Measurements from ENCODE around the gene IKZF3.
A peak's percentile ranks its signal among the peaks of the same experiment; 100 is the strongest.

The IKZF3 gene

GRCh38 chr17:39772415-39772814 is 91.7 kb downstream of the IKZF3 start:
- H4K8ac ChIP-seq (ENCODE audit: low read depth, low read length), result no peak overlapping the region
- H3K9ac ChIP-seq (ENCODE audit: low read depth, low read length, poor library complexity), result no peak overlapping the region
- no peak overlapping the region for H3K4ac ChIP-seq (ENCODE audit: low read length)
- H3K27ac ChIP-seq (replicated peaks; ENCODE audit: low read length), result no peak overlapping the region
- no peak overlapping the region for H3K14ac ChIP-seq (ENCODE audit: low read length)
- no peak overlapping the region for H2BK12ac ChIP-seq (ENCODE audit: low read length)
- H3K18ac ChIP-seq (ENCODE audit: low read length), result no peak overlapping the region
- H3K27me3 ChIP-seq (ENCODE audit: control insufficient read depth in 3 of 3, insufficient read depth in 3 of 3, low read depth in 1 of 3, low read length in 3 of 3), result peaks cover 0 to 80% (median 2%) of the 10 kb centered on the region in 3 experiments
- H2AFZ ChIP-seq (ENCODE audit: low read length), result no peak overlapping the region
- no peak for DNase-seq (ENCODE audit: low spot score)
- no peaks in the 10 kb centered on the region for H3K36me3 ChIP-seq (replicated peaks in 1 of 2; ENCODE audit: control insufficient read depth in 2 of 2, insufficient read depth in 2 of 2, low read length in 2 of 2)
- no peaks in the 10 kb centered on the region for H3K79me1 ChIP-seq (ENCODE audit: low read depth, low read length)
- no peaks in the 10 kb centered on the region for H3K4me1 ChIP-seq (ENCODE audit: control insufficient read depth in 2 of 2, insufficient read depth in 1 of 2, low read depth in 1 of 2, low read length in 2 of 2)
- H2BK5ac ChIP-seq (ENCODE audit: low read length), result no peak overlapping the region
- no peak overlapping the region for H3K4me3 ChIP-seq (ENCODE audit: low read length in 2 of 2)
- H3K9me3 ChIP-seq (replicated peaks in 1 of 2; ENCODE audit: control insufficient read depth in 2 of 2, insufficient read depth in 1 of 2, low read depth in 1 of 2, low read length in 2 of 2), result no peaks in the 10 kb centered on the region
- no peak overlapping the region for H3K23ac ChIP-seq (ENCODE audit: low read depth, low read length, poor library complexity)
- H3K4me2 ChIP-seq (ENCODE audit: insufficient read depth, low read length, poor library complexity, severe bottlenecking), result no peak overlapping the region
- H2AK5ac ChIP-seq (ENCODE audit: low read depth, low read length), result no peak overlapping the region
- no peak overlapping the region for H4K91ac ChIP-seq (ENCODE audit: low read depth, low read length, poor library complexity)
- no peak overlapping the region for H2BK15ac ChIP-seq (ENCODE audit: low read length)
- no peak overlapping the region for H2BK120ac ChIP-seq (ENCODE audit: low read depth, low read length)

- no peak overlapping the region for H2BK120ac ChIP-seq (ENCODE audit: low read depth, low read length)
- no peak overlapping the region for H2AK5ac ChIP-seq (ENCODE audit: low read depth, low read length)
- H4K91ac ChIP-seq (ENCODE audit: low read depth, low read length, poor library complexity), result no peak overlapping the region
- H2BK15ac ChIP-seq (ENCODE audit: low read length), result no peak overlapping the region
- no peak overlapping the region for H3K4ac ChIP-seq (ENCODE audit: low read length)
- H2BK12ac ChIP-seq (ENCODE audit: low read length), result no peak overlapping the region
- no peak overlapping the region for H3K9ac ChIP-seq (ENCODE audit: low read depth, low read length, poor library complexity)
- no peaks in the 10 kb centered on the region for H3K79me1 ChIP-seq (ENCODE audit: low read depth, low read length)
- no peak for DNase-seq (ENCODE audit: low spot score)
- H3K4me2 ChIP-seq (ENCODE audit: insufficient read depth, low read length, poor library complexity, severe bottlenecking), result no peak overlapping the region
- peaks cover 0 to 79% (median 2%) of the 10 kb centered on the region in 3 experiments for H3K27me3 ChIP-seq (ENCODE audit: control insufficient read depth in 3 of 3, insufficient read depth in 3 of 3, low read depth in 1 of 3, low read length in 3 of 3)
- no peak overlapping the region for H3K23ac ChIP-seq (ENCODE audit: low read depth, low read length, poor library complexity)
- H3K4me1 ChIP-seq (ENCODE audit: control insufficient read depth in 2 of 2, insufficient read depth in 1 of 2, low read depth in 1 of 2, low read length in 2 of 2), result no peaks in the 10 kb centered on the region
- no peak overlapping the region for H3K4me3 ChIP-seq (ENCODE audit: low read length in 2 of 2)
- no peak overlapping the region for H3K18ac ChIP-seq (ENCODE audit: low read length)
- no peak overlapping the region for H3K27ac ChIP-seq (replicated peaks; ENCODE audit: low read length)
- H2AFZ ChIP-seq (ENCODE audit: low read length), result no peak overlapping the region
- H4K8ac ChIP-seq (ENCODE audit: low read depth, low read length), result no peak overlapping the region
- no peak overlapping the region for H3K14ac ChIP-seq (ENCODE audit: low read length)
- no peaks in the 10 kb centered on the region for H3K36me3 ChIP-seq (replicated peaks in 1 of 2; ENCODE audit: control insufficient read depth in 2 of 2, insufficient read depth in 2 of 2, low read length in 2 of 2)
- WGBS, 2 donors (ENCODE audit: extremely low coverage in 2 of 2, insufficient read length in 2 of 2, insufficient replicate concordance in 1 of 2), result no CpG with 5 or more reads among the region's 8 CpGs
- H3K9me3 ChIP-seq (replicated peaks in 1 of 2; ENCODE audit: control insufficient read depth in 2 of 2, insufficient read depth in 1 of 2, low read depth in 1 of 2, low read length in 2 of 2), result no peaks in the 10 kb centered on the region
- no peak overlapping the region for H2BK5ac ChIP-seq (ENCODE audit: low read length)
Measured at GRCh38 chr17:39769974-39770587, 94.0 kb downstream of the IKZF3 start.

GRCh38 chr17:39767147-39767546 is 97.0 kb downstream of the IKZF3 start:
- no CpG with 5 or more reads among the region's 3 CpGs for WGBS, 2 donors (ENCODE audit: extremely low coverage in 2 of 2, insufficient read length in 2 of 2, insufficient replicate concordance in 1 of 2)
- H3K4ac ChIP-seq (ENCODE audit: low read length), result no peak overlapping the region
- no peaks in the 10 kb centered on the region for H3K36me3 ChIP-seq (replicated peaks in 1 of 2; ENCODE audit: control insufficient read depth in 2 of 2, insufficient read depth in 2 of 2, low read length in 2 of 2)
- H4K8ac ChIP-seq (ENCODE audit: low read depth, low read length), result no peak overlapping the region
- H2BK120ac ChIP-seq (ENCODE audit: low read depth, low read length), result no peak overlapping the region
- no peaks in the 10 kb centered on the region for H3K79me1 ChIP-seq (ENCODE audit: low read depth, low read length)
- no peak overlapping the region for H4K91ac ChIP-seq (ENCODE audit: low read depth, low read length, poor library complexity)
- H3K4me3 ChIP-seq (ENCODE audit: low read length in 2 of 2), result no peak overlapping the region
- H2AK5ac ChIP-seq (ENCODE audit: low read depth, low read length), result no peak overlapping the region
- H3K18ac ChIP-seq (ENCODE audit: low read length), result no peak overlapping the region
- H2BK5ac ChIP-seq (ENCODE audit: low read length), result no peak overlapping the region
- no peaks in the 10 kb centered on the region for H3K9me3 ChIP-seq (replicated peaks in 1 of 2; ENCODE audit: control insufficient read depth in 2 of 2, insufficient read depth in 1 of 2, low read depth in 1 of 2, low read length in 2 of 2)
- no peak overlapping the region for H3K14ac ChIP-seq (ENCODE audit: low read length)
- H2BK15ac ChIP-seq (ENCODE audit: low read length), result no peak overlapping the region
- H3K23ac ChIP-seq (ENCODE audit: low read depth, low read length, poor library complexity), result no peak overlapping the region
- H3K9ac ChIP-seq (ENCODE audit: low read depth, low read length, poor library complexity), result no peak overlapping the region
- H3K27ac ChIP-seq (replicated peaks; ENCODE audit: low read length), result no peak overlapping the region
- peaks cover 0 to 57% (median 2%) of the 10 kb centered on the region in 3 experiments for H3K27me3 ChIP-seq (ENCODE audit: control insufficient read depth in 3 of 3, insufficient read depth in 3 of 3, low read depth in 1 of 3, low read length in 3 of 3)
- no peak for DNase-seq (ENCODE audit: low spot score)
- no peak overlapping the region for H3K4me2 ChIP-seq (ENCODE audit: insufficient read depth, low read length, poor library complexity, severe bottlenecking)
- no peaks in the 10 kb centered on the region for H3K4me1 ChIP-seq (ENCODE audit: control insufficient read depth in 2 of 2, insufficient read depth in 1 of 2, low read depth in 1 of 2, low read length in 2 of 2)
- H2AFZ ChIP-seq (ENCODE audit: low read length), result no peak overlapping the region
- no peak overlapping the region for H2BK12ac ChIP-seq (ENCODE audit: low read length)

DNA sequence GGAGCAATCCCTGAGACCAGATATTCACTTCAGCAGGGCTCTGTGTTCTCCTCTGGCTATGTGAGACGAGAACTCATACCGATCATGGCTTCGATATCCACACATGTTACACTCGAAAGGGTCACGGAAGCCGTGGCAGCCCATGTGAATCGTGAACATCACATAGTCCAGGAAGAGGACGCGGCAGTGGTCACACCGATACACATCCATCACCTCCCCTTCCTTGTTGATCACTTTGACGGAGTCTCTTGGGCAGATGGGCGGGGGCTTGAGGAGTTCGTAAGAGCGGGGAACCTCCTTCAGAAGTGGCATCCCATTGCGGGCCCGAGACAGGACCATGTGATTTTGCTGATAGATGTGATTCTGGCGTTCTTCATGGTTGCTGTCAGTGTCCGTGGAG is 98.3 kb downstream of the IKZF3 start:
- no CpG with 5 or more reads among the region's 18 CpGs for WGBS, 2 donors (ENCODE audit: extremely low coverage in 2 of 2, insufficient read length in 2 of 2, insufficient replicate concordance in 1 of 2)
- Histone ChIP-seq H4K8ac (ENCODE audit: low read depth, low read length) (no peak overlapping the region), H3K4me1 (ENCODE audit: control insufficient read depth in 2 of 2, insufficient read depth in 1 of 2, low read depth in 1 of 2, low read length in 2 of 2) (no peaks in the 10 kb centered on the region)

More for the DNA sequence above, 98.3 kb downstream of the IKZF3 start:
- H3K27ac ChIP-seq (replicated peaks; ENCODE audit: low read length), result no peak overlapping the region
- no peak overlapping the region for H2BK5ac ChIP-seq (ENCODE audit: low read length)
- H4K91ac ChIP-seq (ENCODE audit: low read depth, low read length, poor library complexity), result no peak overlapping the region
- H3K14ac ChIP-seq (ENCODE audit: low read length), result no peak overlapping the region
- H2AFZ ChIP-seq (ENCODE audit: low read length), result no peak overlapping the region
- no peak overlapping the region for H3K4me3 ChIP-seq (ENCODE audit: low read length in 2 of 2)
- H3K9ac ChIP-seq (ENCODE audit: low read depth, low read length, poor library complexity), result no peak overlapping the region
- no peak overlapping the region for H3K18ac ChIP-seq (ENCODE audit: low read length)
- no peaks in the 10 kb centered on the region for H3K79me1 ChIP-seq (ENCODE audit: low read depth, low read length)
- no peak for DNase-seq (ENCODE audit: low spot score)
- H2BK120ac ChIP-seq (ENCODE audit: low read depth, low read length), result no peak overlapping the region
- H3K27me3 ChIP-seq (ENCODE audit: control insufficient read depth in 3 of 3, insufficient read depth in 3 of 3, low read depth in 1 of 3, low read length in 3 of 3), result peaks cover 0 to 52% (median 0%) of the 10 kb centered on the region in 3 experiments
- H3K36me3 ChIP-seq (replicated peaks in 1 of 2; ENCODE audit: control insufficient read depth in 2 of 2, insufficient read depth in 2 of 2, low read length in 2 of 2), result no peaks in the 10 kb centered on the region
- H3K9me3 ChIP-seq (replicated peaks in 1 of 2; ENCODE audit: control insufficient read depth in 2 of 2, insufficient read depth in 1 of 2, low read depth in 1 of 2, low read length in 2 of 2), result no peaks in the 10 kb centered on the region
- H2BK12ac ChIP-seq (ENCODE audit: low read length), result peak overlapping the region; percentile 76
- H2AK5ac ChIP-seq (ENCODE audit: low read depth, low read length), result no peak overlapping the region
- H3K23ac ChIP-seq (ENCODE audit: low read depth, low read length, poor library complexity), result no peak overlapping the region
- H3K4ac ChIP-seq (ENCODE audit: low read length), result no peak overlapping the region
- H2BK15ac ChIP-seq (ENCODE audit: low read length), result no peak overlapping the region
- no peak overlapping the region for H3K4me2 ChIP-seq (ENCODE audit: insufficient read depth, low read length, poor library complexity, severe bottlenecking)
